Stimulated activated CD8-positive, alpha-beta memory T cell treated with anti-CD3 and anti-CD28 coated beads, Interleukin-12 subunit alpha, Interleukin-12 subunit beta, amount 100 ng/mL, for 24 hours (primary cell): ENCODE data around the gene ATP11A.

Experiments
- DNase-seq: peaks from one replicate; pipeline ENCODE4 v3.0.0-alpha.2; 2020; ENCODE audit errors: extremely low read depth

The ATP11A gene

DNA sequence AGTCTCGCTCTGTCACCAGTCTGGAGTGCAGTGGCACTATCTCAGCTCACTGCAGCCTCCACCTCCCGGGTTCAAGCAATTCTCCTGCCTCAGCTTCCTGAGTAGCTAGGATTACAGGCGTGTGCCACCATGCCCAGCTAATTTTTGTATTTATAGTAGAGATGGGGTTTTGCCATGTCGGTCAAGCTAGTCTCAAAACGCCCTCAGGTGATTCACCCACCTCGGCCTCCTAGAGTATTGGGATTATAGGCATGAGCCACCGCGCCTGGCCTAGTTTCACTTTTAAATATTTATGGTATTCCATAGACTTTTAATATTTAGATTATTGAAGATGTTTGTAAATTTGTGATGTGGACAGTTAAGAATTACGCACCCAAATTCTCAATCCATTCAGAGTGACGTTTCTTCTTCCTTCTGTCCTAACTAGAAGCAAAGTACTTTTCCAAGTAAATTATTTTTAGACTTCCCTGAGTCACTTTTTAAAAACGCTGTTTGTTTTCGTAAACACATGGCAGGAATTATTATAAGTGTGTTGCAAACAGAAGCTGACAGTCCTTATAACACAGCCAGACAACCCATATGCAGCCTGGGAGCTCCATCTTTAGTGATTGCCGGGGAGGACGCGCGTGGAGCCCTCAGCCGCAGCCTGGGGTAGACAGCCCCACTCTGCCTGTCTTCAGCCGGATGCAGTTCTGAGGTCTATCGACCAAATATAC, 131.7 kb downstream of the ATP11A start:
- DNase-seq: no peak

DNA sequence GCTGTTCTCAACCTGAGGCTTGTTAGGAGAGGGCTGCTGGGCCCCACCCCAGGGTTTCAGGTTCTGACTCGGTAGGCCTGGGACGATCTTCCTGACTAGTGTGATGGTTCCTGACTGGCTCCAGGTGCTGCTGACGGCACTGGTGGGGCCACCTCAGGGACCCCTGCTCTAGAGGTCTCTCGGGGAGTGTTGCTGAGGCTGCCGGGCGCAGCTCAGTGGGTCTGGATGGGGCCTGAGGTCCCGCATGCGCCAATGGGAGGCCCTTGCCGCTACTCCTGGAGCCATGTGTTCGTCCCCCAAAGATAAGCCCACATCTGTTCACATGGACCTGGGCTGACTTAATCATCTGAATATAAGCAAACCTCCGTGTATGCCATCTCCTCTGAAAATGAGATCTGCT, 133.0 kb downstream of the ATP11A start:
- no peak for DNase-seq

DNA sequence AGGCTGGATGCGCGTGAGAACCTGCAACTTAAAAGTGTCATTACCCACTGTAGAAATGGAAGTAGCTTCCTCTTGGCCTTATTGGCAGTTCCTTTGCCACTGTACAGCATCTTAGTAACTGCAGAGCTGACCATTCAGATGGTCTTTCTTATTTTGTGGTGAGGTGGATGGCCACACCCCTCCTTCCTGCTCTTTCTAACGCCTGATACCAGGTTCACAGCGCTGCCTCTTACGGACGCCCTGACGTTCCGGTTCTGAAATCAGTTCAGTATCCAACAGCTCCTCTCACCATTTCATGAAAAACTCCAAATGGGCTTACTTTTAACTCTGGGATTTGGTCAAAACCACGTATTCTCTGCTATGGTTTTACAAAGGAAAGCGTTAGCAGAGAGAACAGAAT, 134.6 kb downstream of the ATP11A start:
- no peak for DNase-seq

DNA sequence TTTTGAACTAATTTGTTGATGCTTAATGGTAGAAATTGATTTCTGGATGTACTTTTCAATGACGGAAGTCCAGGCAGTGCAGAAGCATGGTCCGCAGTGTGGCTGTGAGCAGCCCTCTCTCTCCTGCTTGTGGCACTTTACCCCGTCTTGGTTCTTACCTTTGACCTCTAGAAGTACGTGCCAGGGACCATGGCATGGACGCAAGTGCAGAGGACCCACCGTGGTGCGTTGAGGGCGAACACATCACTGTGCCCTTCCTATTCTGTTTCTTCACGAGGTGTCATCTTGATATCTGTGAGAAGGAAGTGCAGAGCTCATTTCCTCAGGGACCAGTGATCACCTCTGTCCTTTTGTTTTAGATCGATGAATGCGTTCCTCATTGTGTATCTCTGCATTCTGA, 135.2 kb downstream of the ATP11A start:
- DNase-seq: no peak

DNA sequence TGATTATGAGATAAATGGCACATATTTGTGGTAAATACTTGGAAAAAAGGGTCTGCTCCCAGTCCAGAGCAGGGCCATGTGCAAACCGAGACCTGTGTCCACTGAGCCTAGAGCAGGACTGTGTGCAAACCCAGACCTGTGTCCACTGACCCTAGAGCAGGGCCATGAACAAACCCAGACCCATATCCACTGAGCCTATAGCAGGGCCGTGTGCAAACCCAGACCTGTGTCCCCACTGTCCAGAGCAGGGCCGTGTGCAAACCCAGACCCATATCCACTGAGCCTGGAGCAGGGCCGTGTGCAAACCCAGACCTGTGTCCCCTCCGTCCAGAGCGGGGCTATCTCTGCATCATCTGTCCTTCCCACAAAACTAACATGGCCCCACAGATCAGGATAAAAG, 136.0 kb downstream of the ATP11A start:
- DNase-seq: no peak

DNA sequence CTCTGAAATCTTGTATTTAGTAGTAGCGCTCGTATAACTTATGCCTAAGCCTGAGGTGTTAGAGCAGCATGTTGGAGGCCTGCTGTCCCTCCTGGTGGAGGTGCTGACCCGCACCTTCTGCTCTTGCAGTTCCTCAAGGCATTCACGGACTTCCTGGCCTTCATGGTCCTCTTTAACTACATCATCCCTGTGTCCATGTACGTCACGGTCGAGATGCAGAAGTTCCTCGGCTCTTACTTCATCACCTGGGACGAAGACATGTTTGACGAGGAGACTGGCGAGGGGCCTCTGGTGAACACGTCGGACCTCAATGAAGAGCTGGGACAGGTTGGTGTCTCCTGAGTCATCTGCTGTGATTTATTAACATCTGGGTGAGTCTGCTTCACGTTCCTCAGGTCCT, 136.7 kb downstream of the ATP11A start:
- no peak for DNase-seq

DNA sequence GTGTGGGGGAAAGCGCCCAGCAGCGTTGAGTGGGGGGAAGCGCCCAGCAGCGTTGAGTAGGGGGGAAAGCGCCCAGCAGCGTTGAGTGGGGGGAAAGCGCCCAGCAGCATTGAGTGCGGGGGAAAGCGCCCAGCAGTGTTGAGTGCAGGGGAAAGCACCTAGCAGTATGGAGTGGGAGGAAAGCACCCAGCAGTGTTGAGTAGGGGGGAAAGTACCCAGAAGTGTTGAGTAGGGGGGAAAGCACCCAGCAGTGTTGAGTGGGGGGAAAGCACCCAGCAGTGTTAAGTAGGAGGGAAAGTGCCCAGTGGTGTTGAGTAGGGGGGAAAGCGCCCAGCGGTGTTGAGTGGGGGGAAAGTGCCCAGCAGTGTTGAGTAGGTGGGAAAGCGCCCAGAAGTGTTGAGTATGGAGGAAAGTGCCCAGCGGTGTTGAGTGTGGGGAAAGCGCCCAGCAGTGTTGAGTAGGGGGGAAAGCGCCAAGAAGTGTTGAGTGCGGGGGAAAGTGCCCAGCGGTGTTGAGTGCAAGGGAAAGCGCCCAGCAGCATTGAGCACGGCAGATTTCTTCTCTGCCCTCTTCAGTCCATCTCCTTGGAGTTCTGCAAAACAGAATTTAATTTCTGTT, 138.4 kb downstream of the ATP11A start:
- no peak for DNase-seq

DNA sequence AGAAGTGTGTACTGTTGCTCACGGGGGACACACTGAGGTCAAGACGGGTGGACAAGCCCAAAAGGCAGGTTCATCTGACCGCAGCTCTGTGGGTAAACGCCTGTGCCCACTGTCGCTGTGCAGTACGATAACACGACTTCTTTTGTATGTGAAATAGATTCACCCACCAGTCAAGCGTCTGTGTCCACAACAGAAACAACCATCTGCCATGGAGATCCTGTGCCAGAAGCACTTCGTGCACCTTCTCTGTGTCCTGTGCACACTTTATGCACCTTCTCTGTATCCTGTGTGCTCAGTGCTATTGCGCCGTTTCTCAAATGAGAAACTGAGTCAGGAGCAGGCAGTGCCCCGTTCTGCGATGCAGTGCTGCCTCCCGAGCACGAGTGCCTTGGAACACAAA, 138.9 kb downstream of the ATP11A start:
- no peak for DNase-seq

DNA sequence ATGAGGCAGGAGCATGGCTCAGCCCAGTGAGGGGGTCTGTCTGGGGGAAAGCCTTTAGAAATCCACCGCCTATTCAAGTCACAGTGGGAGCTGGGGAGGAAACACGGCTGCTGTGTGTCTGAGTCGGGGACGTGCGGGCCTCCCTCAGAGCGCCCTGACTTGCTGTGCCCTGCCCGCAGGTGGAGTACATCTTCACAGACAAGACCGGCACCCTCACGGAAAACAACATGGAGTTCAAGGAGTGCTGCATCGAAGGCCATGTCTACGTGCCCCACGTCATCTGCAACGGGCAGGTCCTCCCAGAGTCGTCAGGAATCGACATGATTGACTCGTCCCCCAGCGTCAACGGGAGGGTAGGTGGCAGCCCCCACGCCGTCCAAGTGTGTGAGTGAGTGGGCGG, 141.4 kb downstream of the ATP11A start:
- no peak for DNase-seq

DNA sequence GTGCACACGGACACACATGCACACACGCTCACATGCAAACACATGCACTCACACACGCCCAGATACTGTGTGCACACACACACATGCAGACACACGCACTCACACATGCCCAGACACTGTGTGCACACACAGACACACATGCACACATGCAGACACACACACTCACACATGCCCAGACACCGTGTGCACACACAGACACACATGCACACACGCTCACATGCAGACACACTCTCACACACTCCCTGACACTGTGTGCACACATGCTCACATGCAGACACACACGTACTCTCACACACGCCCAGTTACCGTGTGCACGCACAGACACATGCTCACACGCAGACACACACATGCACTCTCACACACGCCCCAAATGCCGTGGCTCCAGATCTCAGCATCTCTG, 142.0 kb downstream of the ATP11A start:
- DNase-seq: no peak

DNA sequence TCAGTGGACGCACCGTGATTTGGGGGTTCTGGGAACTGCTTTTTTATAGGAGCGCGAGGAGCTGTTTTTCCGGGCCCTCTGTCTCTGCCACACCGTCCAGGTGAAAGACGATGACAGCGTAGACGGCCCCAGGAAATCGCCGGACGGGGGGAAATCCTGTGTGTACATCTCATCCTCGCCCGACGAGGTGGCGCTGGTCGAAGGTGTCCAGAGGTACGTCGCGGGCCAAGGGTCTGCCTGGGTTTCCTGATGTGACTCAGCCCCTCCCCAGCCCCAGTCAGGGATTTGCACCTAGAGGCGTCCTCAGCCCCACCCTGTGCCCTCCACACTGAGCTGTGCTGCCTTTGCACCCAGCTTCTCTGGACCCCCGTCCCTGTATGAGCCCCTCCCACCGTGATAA, 143.0 kb downstream of the ATP11A start:
- no peak for DNase-seq

DNA sequence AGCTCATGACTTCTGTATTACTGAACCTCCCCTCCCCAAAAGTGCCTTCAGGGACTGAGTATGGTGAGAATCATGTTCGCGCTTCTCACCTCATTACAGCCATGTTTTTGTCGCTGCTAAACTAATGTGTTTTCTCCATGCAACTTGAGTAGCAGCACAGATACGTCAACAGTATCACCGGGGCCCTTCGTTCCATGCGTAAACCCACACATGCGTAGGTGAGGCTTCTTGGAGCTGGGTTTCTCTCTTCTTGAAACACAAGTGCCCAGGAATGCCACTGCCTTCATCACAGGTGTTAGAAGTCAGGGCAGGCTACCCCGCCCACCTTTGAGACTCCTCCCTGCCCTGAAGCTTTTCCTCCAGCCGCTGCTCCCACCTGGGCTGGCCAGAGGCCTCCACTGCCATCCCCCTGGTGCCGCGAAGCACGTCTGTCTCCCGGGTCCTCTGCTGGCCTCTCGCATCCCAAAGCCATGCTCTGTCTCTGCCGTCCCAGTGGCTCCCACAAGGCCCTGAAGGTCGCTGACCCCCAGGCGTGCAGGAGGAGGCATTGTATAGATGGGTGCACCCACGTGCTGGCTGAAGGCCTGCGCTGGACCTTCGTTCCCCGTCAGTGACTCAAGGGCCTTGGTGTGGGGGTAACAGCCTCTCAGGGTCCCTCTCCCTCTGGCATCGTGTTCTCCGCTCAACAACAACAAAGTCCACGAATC, 143.9 kb downstream of the ATP11A start:
- no peak for DNase-seq

DNA sequence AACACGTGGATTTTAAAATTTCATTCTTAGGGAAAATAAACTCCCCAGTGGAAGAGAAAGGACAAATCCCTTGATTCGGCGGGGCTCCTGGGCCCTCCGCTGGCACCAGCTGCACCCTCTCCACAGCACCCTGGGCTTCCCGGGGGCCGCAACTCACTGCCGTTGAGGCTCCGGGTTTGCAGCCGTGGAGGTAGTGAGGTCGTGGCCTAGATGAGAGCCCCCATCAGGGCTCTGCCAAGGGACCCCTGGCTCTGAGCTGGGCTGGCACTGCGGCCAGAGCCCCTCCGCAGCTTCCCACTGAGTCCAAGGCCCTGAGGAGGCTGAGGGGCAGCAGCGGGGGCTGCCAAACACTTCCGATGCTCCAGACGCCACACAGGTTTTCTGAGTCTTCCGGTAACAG, 145.5 kb downstream of the ATP11A start:
- DNase-seq: no peak

DNA sequence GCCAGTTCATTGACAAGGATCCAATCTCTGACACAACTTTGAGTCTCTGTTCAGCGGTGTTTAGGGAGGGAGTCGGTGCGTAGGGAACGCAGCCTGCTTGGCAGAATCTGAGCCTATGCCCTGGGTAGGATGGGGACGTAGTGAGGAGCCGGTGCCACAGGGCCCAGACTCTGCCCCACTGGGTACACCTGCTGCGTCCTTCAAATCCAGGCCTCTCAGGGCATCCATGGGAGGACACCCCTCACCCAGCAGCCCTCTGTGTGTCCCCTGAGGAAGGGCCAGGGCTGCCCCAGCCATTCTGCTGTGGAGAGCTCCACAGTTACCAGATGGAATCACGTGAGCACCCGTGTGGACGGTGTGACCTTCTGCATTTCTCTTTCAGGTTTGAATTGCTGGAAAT, 146.0 kb downstream of the ATP11A start:
- no peak for DNase-seq

DNA sequence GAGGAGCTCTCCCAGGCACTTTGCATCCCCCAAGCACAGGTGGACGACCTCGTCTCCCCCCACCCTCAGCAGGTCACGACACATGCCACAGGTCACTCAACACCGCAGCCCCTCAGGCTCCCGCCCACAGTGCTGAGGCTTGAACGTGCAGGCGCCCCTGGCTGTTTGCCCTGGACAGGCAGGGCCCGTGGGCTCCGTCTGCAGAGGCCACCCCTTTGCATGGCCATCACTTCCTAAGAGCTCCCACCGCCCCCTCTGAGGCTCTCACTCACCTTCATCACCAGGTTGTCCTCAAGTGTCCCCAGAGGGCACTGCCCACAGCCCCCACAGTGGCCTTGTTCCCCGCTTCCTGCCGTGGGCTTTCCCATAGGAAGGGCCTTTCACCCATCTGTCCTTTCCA, 147.1 kb downstream of the ATP11A start:
- no peak for DNase-seq

DNA sequence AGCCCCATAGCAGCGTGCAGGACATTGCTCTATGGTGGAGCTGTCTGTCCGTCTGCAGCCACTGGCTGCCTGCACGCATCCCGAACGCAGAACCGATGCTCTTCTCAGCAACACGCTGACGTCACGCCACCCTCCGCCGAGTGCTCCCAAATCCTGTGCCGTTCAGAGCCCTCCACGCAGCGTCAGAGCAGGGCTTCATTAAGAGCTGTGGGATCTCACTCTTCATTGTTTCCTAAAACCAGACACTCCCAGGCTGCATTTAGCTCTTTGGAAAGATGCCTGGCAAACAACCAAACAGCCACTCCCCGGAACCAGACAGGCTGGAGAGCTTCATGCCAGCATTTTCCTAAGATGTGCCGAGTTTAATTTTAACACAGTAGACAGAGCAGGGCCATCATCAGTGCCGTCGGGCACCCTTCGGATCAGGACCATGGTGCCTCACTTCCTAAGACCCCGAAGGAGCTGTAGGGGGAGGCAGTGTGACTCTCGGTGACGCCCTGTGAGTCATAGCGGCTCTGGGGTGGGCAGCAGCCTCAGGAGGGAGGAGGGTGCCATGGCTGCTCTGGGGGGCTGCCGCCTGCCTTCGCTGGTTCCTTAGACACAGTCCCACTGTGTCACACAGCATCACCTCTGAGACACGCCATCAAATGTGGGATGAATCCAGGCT, 147.7 kb downstream of the ATP11A start:
- DNase-seq: no peak

DNA sequence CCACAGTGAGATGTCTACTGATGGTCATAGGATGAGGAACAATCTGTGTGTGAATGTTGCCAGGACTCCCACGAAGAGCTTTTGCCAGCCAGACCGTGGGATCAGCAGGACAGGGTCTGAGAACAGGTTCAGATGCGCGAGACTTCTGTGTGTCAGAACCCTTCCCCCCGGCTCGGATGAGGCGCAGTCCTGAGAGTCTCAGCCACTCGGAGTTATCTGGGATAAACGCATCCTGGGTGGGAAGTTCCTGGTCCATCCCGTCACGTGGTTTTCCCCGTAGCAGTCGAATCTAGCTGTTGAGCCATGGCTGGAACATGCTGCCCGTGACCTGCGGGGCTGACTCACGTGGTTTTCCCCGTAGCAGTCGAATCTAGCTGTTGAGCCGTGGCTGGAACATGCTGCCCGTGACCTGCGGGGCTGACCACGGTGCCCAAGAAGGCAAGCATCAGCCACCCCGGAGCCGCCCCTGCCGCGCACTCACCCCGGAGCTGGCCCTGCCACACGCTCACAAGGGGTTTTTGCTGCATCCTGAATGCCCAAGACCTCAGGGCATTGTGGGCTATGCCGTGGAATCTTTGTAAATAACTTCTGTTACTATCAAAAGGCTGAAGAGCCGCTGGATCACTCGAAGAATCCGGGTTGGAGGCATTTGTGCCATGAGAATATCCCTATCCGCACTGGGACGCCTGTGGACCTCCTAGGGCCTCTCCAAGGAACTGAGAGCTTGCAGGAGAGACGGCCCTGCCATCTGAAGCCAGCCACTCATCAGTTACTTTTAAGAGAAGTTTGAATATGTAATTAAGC, 148.4 kb downstream of the ATP11A start:
- no peak for DNase-seq

DNA sequence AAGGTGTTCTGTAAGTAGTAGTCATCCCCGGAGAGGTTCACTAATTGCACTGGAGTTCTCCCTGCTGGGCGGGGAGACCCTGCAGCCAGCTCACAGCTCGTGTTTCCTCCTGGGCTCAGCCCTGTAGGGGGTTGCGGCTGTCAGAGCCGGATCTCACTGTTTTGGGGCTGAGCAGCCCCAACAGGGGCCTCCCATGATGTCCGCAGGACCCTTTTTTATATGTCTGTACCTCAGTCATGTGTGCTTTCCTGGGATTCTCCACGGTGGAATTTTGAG, 148.9 kb downstream of the ATP11A start:
- DNase-seq: no peak

DNA sequence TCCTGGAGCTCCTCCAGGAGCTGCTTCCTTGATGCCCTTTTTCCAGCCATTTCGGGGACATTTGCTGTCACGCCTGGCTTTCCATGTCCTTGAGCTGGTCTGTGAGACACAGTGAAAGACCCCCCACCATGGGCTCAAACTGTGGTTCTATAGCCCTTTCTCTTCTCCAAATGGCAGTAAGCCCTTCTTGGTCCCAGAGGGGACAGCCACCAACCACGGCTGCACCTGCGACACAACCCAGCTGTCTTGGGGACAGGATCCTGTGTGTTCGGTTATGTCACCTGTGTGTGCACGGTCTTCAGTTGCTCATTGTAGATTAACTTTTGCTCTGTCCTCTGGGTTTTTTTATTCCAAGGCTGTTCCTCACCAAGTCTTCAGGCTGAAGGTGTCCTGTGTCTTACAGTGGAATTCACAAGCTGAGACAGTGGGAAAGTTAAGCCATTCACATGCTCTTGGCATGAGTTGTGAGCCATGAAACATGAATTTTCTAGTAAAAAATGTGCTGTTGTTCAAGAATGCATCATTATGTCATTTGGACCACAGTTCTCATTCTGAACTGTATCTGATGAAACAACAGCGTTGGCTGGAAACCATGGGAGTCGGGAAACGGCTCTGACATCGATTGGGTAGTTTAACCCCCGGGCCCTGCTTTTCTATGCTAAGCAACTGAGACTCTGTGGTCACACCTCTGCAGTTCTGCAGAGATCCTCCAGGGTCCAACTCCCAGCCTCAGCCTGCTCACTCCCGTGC, 149.7 kb downstream of the ATP11A start:
- no peak for DNase-seq

DNA sequence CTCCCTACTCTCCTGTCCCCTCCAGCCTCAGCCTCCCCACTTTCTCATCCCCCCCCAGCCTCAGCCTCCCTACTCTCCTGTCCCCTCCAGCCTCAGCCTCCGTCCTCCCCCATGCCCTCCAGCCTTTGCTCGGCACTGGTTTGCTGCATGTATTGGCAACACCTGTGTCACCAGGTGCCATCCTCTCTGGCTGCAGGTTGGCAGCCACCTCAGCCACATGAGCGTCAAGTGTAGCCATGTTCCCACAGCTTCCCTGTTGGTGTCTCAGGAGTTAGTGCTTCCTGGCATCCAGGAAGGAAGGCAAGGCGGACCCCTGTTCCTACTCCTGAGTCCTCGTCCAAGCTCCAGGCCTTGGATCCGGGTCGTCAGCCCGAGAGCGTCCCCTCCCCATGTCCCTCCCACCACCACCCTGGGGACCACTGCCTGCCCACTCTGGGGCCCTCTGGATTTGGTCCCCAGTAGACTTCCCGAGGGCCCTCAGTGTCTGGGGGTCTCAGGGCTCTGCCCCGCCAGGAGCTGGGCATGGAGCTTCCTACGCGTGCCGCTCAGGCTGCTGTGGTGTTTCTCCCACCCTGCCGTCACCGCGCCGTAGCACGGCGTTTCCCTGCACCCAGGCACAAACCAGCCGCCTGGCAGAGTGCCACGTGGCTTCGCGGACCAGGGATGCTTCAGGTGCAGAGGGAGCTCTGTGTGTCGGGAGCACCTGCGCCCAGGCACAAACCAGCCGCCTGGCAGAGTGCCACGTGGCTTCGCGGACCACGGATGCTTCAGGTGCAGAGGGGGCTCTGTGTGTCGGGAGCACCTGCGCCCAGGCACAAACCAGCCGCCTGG, 150.8 kb downstream of the ATP11A start:
- DNase-seq: no peak
